Measurements from ENCODE around the gene CDH13.

GRCh38 chr16:82782715-82783251 is 156.0 kb downstream of the CDH13 start:
- TF ChIP-seq CTCF (IDR thresholded peaks at IDR 0.05) (no peak), POLR2A (IDR thresholded peaks at IDR 0.05) (no peak)

Data from adrenal gland (tissue), 5 donors.